ENCODE data around the gene EIF4EBP2. TPM values are rescaled to one million over a fixed set of nuclear protein-coding genes. Genes with fewer than 3 reads are reported as not detected.

EIF4EBP2 gene
- total and polyA plus RNA-seq, 2 donors (not counting 3 experiments of a cell fraction or from before 2014, with no cell fraction given) = 18.2 to 47.0 TPM

DNA sequence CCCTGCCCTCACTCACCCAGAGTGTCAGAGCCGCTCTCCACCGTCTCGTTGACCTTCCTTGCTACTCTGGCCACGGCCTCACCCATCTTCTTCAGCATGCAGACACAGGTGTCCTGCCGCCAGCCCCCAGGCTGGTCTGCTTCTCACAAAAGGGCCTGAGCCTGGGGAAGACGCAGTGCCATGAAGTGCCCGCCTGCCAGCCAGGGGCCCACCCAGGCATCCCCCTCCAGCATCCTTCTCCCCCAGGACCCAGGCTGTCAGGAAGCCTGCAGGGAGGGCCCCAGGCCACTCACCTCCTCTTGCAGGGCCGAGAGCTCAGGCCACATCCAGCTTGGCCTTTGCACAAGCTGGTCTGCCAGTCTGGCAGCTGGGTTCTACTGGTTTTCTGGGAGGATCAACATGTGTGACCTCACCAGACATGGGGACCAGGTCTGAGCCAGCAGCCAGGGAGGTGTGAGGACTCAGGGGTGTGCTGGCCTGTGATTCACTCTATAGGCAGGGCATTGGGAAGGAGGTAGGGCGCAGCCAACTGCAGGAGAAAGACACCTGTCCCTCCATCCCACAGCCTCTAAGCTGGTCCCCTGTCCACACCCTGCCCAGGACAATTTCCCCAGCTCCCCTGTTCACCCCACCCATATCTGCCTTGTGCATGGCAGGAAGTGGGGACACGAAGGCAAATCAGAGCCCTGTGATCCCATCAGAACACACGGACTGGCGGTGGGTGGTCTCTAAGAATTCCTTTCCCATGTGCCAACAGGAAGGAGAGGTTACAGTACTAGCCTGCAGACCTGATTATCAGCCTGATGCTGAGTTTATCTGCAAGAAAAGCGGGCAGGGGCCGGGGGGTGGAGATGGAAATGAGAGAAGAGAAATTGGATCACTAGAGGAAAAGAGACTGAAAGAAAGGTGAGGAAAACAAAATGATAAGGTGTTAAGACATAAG, 27.2 kb upstream of the EIF4EBP2 start:
- H2AFZ ChIP-seq (ENCODE audit: low read depth, low read length) = no peak overlapping the region
- dilution Hi-C loops (cut with MboI; ENCODE audit: extremely low pct_ligation_motif_present, low sequenced_read_pairs) = no loop called here
- ChIA-PET CTCF (interaction anchor here (0.9 to 6.0 kb wide), 9 partner anchors 9 to 206 kb away, joined by 3 to 55 read pairs (median 4); partner anchors contain the start of genes EIF4EBP2 and SAR1A), POLR2A (interaction anchor here (2.6 kb wide), 1 partner anchor 27 kb away, joined by 9 read pairs; the partner anchor contains the start of gene EIF4EBP2)
- DNase-seq (ENCODE audit: low read depth, low spot score) (peak; percentile 41), FAIRE-seq (peak; percentile 59)
- peaks cover 0 to 2% of the 10 kb centered on the region in 2 experiments for H3K36me3 ChIP-seq (ENCODE audit: control insufficient read depth in 2 of 2, extremely low read depth in 1 of 2, insufficient read depth in 2 of 2, low read length in 2 of 2)
- intact Hi-C loops (cut with micrococcal nuclease) = no loop called here
- peaks cover 44% of the 10 kb centered on the region for H3K4me1 ChIP-seq (ENCODE audit: control insufficient read depth, extremely low read depth, insufficient read depth, low read length)
- H3K27ac ChIP-seq (ENCODE audit: insufficient read depth, low read depth, low read length) = peak overlapping the region; percentile 88
- no peaks in the 10 kb centered on the region for H4K20me1 ChIP-seq (replicated peaks; ENCODE audit: control insufficient read depth, extremely low read depth, insufficient read depth, low read length)
- TF ChIP-seq FOS (IDR thresholded peaks at IDR 0.05; ENCODE audit: borderline replicate concordance, insufficient read depth, low read length) (no peak), POLR2AphosphoS5 (IDR thresholded peaks at IDR 0.05; ENCODE audit: insufficient read depth, low read depth, low read length) (no peak), JUN (IDR thresholded peaks at IDR 0.05; ENCODE audit: borderline replicate concordance, insufficient read depth, insufficient read length, low read depth) (no peak), CTCF (IDR thresholded peaks at IDR 0.05; ENCODE audit: extremely low read depth in 1 of 2, insufficient read depth in 1 of 2, low read depth in 1 of 2, low read length in 2 of 2) (no peak), MYC (IDR thresholded peaks at IDR 0.05; ENCODE audit: low read depth, low read length) (no peak), GATA2 (IDR thresholded peaks at IDR 0.05; ENCODE audit: insufficient read depth, insufficient read length, low read depth, low read length) (peak; percentile 73)
- no peak overlapping the region for H3K9ac ChIP-seq (replicated peaks; ENCODE audit: extremely low read depth, insufficient read depth, low read length)
- H3K79me2 ChIP-seq (ENCODE audit: control insufficient read depth, insufficient read depth, low read length) = no peaks in the 10 kb centered on the region
- peak overlapping the region; percentile 45 for H3K4me2 ChIP-seq (ENCODE audit: insufficient read depth, low read length)
- no peak overlapping the region for H3K4me3 ChIP-seq (replicated peaks in 1 of 3; ENCODE audit: insufficient read depth in 1 of 3, low read depth in 1 of 3, low read length in 3 of 3)
- no TSS peak for BruUV-seq (replicated peaks)
- H3K27me3 ChIP-seq (ENCODE audit: control insufficient read depth in 2 of 2, insufficient read depth in 2 of 2, low read length in 2 of 2) = no peaks in the 10 kb centered on the region
- no peaks in the 10 kb centered on the region for H3K9me1 ChIP-seq (replicated peaks; ENCODE audit: control insufficient read depth, extremely low read depth, insufficient read depth, low read length)
- no peaks in the 10 kb centered on the region for H3K9me3 ChIP-seq (replicated peaks; ENCODE audit: control insufficient read depth, insufficient read depth, low read length)

All from endothelial cell of umbilical vein (primary cell).